Glutamatergic neuron (in vitro differentiated cells): ENCODE results near the gene MKLN1. TPM values are rescaled to one million over a fixed set of nuclear protein-coding genes. Genes with fewer than 3 reads are reported as not detected.

Experiments
- DNase-seq: peaks from one replicate; pipeline ENCODE4 v3.0.0; 2022
- H3K27ac Mint-ChIP-seq: one replicate; pipeline ENCODE4 v1.8.0; 2020; ENCODE audit warnings: mild to moderate bottlenecking, mixed read lengths, inconsistent platforms; ENCODE audit not compliant: unreplicated experiment
- H3K27me3 Mint-ChIP-seq: one replicate; pipeline ENCODE4 v1.8.0; 2020; ENCODE audit warnings: mild to moderate bottlenecking, moderate library complexity, mixed read lengths, inconsistent platforms; ENCODE audit not compliant: unreplicated experiment
- H3K36me3 Mint-ChIP-seq: one replicate; pipeline ENCODE4 v1.8.0; 2020; ENCODE audit warnings: mild to moderate bottlenecking, mixed read lengths, inconsistent platforms; ENCODE audit not compliant: unreplicated experiment
- H3K4me1 Mint-ChIP-seq: one replicate; pipeline ENCODE4 v1.8.0; 2020; ENCODE audit warnings: mild to moderate bottlenecking, low read depth, mixed read lengths, inconsistent platforms; ENCODE audit not compliant: unreplicated experiment
- H3K4me3 Mint-ChIP-seq: one replicate; pipeline ENCODE4 v1.8.0; 2020; ENCODE audit warnings: mild to moderate bottlenecking, mixed read lengths, inconsistent platforms; ENCODE audit not compliant: unreplicated experiment
- H3K9me3 Mint-ChIP-seq: one replicate; pipeline ENCODE4 v1.8.0; 2020; ENCODE audit warnings: mild to moderate bottlenecking, moderate library complexity, mixed read lengths, inconsistent platforms; ENCODE audit not compliant: unreplicated experiment
- total RNA-seq: library from RNA; stranded (reverse); fragmentation: NEBNext Ultra II Directional; extraction: Animal tissue kit (Norgen Biotek cat#: 25700); gene quantifications from one replicate; pipeline ENCODE4 v1.2.1, GENCODE V29; 2021; ENCODE audit not compliant: unreplicated experiment
- TF ChIP-seq, protein P1 (sequence below): fragments of 200-600 bp; sonication (generic); IDR thresholded peaks from one replicate; pipeline ENCODE4 v1.5.0; 2021; ENCODE audit not compliant: partially characterized antibody, unreplicated experiment

The MKLN1 gene
- total RNA-seq, 1 donor from 2014 or later, result 36.7 TPM

DNA sequence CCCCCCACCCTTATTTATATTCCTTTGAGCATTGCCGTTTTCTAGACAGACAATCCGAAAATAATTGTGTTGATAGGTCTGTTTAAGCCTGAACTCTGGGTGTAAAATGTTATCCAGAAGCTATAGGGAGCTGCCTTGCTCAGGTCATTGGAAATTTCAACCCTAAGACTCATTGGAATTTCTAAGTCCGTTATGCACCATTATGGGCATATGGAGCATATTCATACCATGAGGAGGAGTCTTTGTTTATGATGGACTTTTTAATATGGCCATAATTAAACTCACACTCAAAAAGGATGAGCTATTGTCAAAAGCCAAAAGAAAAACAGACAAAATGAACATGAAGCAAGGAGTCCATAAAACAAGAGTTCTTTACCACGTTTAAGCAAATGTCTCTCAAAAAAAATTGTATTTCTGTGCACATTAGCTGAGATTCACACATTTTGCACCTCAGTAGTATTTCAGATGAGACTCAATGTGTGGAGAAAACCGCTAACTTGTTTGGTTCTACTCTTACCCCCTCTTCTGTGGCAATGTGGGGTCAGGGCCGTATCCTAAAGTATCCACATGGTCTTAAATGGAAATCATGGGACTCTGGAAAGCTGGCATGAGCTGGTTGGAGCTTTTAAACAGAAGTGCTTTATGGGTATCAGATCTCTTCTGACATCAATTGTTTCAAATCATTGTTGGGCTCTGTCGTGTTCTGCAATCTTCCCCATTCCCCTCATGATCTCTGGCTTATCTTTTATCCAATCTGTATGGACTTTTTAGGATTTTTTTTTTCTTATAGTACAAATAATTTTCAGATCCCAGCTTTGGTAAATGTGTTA is 168.2 kb downstream of the MKLN1 start:
- TF ChIP-seq, protein P1, sequence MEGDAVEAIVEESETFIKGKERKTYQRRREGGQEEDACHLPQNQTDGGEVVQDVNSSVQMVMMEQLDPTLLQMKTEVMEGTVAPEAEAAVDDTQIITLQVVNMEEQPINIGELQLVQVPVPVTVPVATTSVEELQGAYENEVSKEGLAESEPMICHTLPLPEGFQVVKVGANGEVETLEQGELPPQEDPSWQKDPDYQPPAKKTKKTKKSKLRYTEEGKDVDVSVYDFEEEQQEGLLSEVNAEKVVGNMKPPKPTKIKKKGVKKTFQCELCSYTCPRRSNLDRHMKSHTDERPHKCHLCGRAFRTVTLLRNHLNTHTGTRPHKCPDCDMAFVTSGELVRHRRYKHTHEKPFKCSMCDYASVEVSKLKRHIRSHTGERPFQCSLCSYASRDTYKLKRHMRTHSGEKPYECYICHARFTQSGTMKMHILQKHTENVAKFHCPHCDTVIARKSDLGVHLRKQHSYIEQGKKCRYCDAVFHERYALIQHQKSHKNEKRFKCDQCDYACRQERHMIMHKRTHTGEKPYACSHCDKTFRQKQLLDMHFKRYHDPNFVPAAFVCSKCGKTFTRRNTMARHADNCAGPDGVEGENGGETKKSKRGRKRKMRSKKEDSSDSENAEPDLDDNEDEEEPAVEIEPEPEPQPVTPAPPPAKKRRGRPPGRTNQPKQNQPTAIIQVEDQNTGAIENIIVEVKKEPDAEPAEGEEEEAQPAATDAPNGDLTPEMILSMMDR, result no peak
- H3K4me3 Mint-ChIP-seq, result no peak overlapping the region
- DNase-seq, result no peak
- H3K36me3 Mint-ChIP-seq, result no peaks in the 10 kb centered on the region
- H3K27ac Mint-ChIP-seq, result no peak overlapping the region
- no peaks in the 10 kb centered on the region for H3K27me3 Mint-ChIP-seq
- H3K4me1 Mint-ChIP-seq, result peaks cover 42% of the 10 kb centered on the region
- H3K9me3 Mint-ChIP-seq, result no peaks in the 10 kb centered on the region

DNA sequence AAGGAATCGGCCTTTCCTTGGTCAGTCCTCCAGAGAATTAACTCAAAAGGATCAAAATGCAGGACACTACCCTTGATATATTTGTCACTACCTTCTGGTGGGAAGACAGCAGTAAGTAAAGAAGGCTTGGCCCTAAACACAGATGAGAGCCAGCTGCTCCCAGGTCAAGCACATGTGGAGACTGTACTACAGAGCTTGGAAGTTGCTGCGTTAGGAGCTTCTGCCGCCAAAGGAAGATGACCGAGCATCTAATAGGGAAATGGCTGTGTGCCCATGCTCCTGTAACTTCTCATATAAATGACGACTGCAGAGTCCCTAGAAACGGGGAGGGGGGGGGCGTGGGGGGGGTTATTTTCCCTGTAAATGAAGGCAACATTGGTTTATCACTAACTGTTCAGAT is 169.8 kb downstream of the MKLN1 start:
- Mint-ChIP-seq H3K9me3 (peaks cover 9% of the 10 kb centered on the region), H3K27ac (no peak overlapping the region), H3K27me3 (peaks cover 6% of the 10 kb centered on the region), H3K36me3 (no peaks in the 10 kb centered on the region), H3K4me1 (peaks cover 56% of the 10 kb centered on the region), H3K4me3 (no peak overlapping the region)
- TF ChIP-seq, protein P1, result no peak
- DNase-seq, result no peak

DNA sequence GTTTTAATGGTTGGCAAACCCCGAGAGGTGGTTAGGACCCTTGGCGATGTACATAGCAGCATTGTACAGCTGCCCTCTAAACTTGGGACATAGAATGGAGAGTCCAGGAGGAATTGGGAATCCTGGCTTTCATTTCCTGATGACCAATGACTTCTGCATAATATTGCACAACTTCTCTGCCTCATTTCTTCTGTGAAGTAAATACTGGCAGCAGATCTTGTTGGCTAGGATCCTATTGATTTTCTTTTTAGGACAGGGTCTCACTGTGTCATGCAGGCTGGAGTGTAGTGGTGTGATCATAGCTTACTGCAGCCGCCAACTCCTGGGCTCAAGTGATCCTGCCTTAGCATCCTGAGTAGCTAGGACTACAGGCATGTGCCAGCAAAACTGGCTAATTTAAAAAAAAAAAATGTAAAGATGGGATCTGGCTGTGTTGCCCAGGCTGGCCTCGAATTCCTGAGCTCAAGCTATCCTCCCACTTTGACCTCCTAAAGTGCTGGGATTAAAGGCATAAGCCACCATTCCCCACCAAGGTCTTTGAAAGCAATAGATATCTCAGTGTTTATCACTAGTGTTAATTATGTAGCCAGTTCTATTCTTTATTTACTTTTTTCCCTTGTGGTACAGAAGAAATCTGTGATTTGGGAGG is 170.7 kb downstream of the MKLN1 start:
- Mint-ChIP-seq H3K36me3 (no peaks in the 10 kb centered on the region), H3K27ac (no peak overlapping the region), H3K9me3 (peaks cover 13% of the 10 kb centered on the region), H3K27me3 (peaks cover 7% of the 10 kb centered on the region), H3K4me3 (no peak overlapping the region), H3K4me1 (peaks cover 62% of the 10 kb centered on the region)
- no peak for DNase-seq
- TF ChIP-seq, protein P1, result no peak

DNA sequence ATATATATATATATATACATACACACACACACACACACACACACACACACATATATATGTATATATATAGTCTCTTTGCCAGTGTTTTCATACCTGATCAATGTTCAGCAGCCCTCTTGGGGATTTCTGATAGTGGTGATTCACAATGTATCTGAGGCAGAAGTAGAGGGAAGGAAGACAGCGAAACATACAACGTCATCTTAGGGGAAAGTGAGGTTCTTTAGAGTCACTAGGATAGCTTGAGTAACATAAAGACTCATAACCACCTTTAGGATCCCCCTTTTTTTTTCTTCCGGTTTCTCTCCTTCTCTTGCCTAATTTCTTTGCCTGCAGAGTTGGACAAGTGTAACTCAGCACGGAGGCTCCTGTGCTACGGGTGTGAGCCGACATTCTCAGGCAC is 172.1 kb downstream of the MKLN1 start:
- H3K27me3 Mint-ChIP-seq, result peaks cover 7% of the 10 kb centered on the region
- H3K4me1 Mint-ChIP-seq, result peaks cover 61% of the 10 kb centered on the region
- H3K36me3 Mint-ChIP-seq, result no peaks in the 10 kb centered on the region
- DNase-seq, result no peak
- H3K4me3 Mint-ChIP-seq, result no peak overlapping the region
- TF ChIP-seq, protein P1, result no peak
- H3K9me3 Mint-ChIP-seq, result peaks cover 16% of the 10 kb centered on the region
- no peak overlapping the region for H3K27ac Mint-ChIP-seq

DNA sequence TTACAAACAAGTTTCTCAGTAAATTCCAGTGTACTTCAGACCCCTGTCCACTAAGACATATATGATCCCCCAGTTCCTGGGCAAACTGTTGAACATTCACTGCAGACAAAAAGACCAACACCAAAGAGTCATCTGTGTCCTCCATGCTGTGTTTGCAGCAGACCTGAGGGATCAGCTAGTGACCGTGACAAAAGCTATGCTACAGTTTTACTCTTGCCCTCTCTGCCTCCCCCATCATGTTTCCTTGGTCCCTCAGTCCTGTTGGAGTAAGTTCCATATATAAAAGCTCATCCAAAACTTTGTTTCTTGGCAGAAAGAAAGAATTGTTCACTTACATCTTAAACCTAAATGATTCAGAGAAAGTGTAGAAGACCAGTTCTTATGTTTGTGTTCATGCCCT is 172.7 kb downstream of the MKLN1 start:
- H3K27me3 Mint-ChIP-seq, result peaks cover 7% of the 10 kb centered on the region
- H3K4me3 Mint-ChIP-seq, result no peak overlapping the region
- H3K27ac Mint-ChIP-seq, result peak overlapping the region; percentile 97
- H3K9me3 Mint-ChIP-seq, result peaks cover 18% of the 10 kb centered on the region
- no peak for DNase-seq
- TF ChIP-seq, protein P1, result no peak
- H3K36me3 Mint-ChIP-seq, result no peaks in the 10 kb centered on the region
- peaks cover 57% of the 10 kb centered on the region for H3K4me1 Mint-ChIP-seq
